Limb (tissue), 2 donors: ENCODE measurements around the gene NOPCHAP1.
A peak's percentile ranks its signal among the peaks of the same experiment; 100 is the strongest.
"Not testable (repeated sequence)": the region's sequence is repeated elsewhere in the genome, so short reads cannot be mapped to it uniquely, and the experiment has no call there.

Source experiments
- DNase-seq, 2 donors: peaks; one replicate each; pipeline ENCODE4 v3.0.0-alpha.2; 2016; ENCODE audit errors: extremely low spot score in 2 of 2

The NOPCHAP1 gene

GRCh38 chr12:104964167-104964855, 21.8 kb upstream of the NOPCHAP1 start:
- peak; percentile 27 to 33 for DNase-seq

- DNase-seq, result no peak
These were observed 21.3 kb upstream of the NOPCHAP1 start for GRCh38 chr12:104964856-104965205.

- DNase-seq, result no peak
These were observed 19.4 kb upstream of the NOPCHAP1 start for GRCh38 chr12:104966677-104967076.

- DNase-seq, result no peak
These were observed 16.8 kb upstream of the NOPCHAP1 start for GRCh38 chr12:104969343-104969742.

- no peak for DNase-seq
These were observed 14.8 kb upstream of the NOPCHAP1 start for GRCh38 chr12:104971306-104971705.

- DNase-seq, result no peak
These were observed 12.9 kb upstream of the NOPCHAP1 start for GRCh38 chr12:104973250-104973649.

GRCh38 chr12:104974626-104975290, 11.4 kb upstream of the NOPCHAP1 start:
- no peak for DNase-seq

GRCh38 chr12:104975587-104976343, 10.4 kb upstream of the NOPCHAP1 start:
- DNase-seq, result no peak

- DNase-seq, result no peak
These were observed 9.4 kb upstream of the NOPCHAP1 start for GRCh38 chr12:104976703-104977102.

GRCh38 chr12:104977688-104978087, 8.4 kb upstream of the NOPCHAP1 start:
- not testable (repeated sequence) for DNase-seq

GRCh38 chr12:104985206-104985605, 910 bp upstream of the NOPCHAP1 start:
- no peak for DNase-seq

- DNase-seq, result no peak
These were observed 4.8 kb downstream of the NOPCHAP1 start for GRCh38 chr12:104990950-104991349.

GRCh38 chr12:104991565-104992128, 5.5 kb downstream of the NOPCHAP1 start:
- DNase-seq, result no peak

GRCh38 chr12:104994336-104994735, 8.2 kb downstream of the NOPCHAP1 start:
- no peak for DNase-seq

- DNase-seq, result no peak
These were observed 11.4 kb downstream of the NOPCHAP1 start for GRCh38 chr12:104997541-104997940.

GRCh38 chr12:104998423-104999346, 12.6 kb downstream of the NOPCHAP1 start:
- DNase-seq, result peak in 1 of 2 donors; percentile 57

GRCh38 chr12:104999347-104999685, 13.2 kb downstream of the NOPCHAP1 start:
- no peak for DNase-seq

- DNase-seq, result no peak
These were observed 15.4 kb downstream of the NOPCHAP1 start for GRCh38 chr12:105001476-105001875.

- DNase-seq, result no peak
These were observed 27.8 kb downstream of the NOPCHAP1 start for GRCh38 chr12:105013892-105014291.

- no peak for DNase-seq
These were observed 28.5 kb downstream of the NOPCHAP1 start for GRCh38 chr12:105014603-105015002.

- no peak for DNase-seq
These were observed 29.4 kb downstream of the NOPCHAP1 start for GRCh38 chr12:105015543-105015942.
